PC-9 (cell line): ENCODE results near the gene BMPR1B.

ENCODE experiments used
- EZH2 ChIP-seq: fragments of 200-600 bp; sonication (generic); IDR thresholded peaks from 2 replicates; pipeline ENCODE4 v1.8.0; 2017; ENCODE audit warnings: antibody characterized with exemption, low read depth
- TF ChIP-seq, protein P1 (sequence below): fragments of 200-600 bp; sonication (generic); conservative IDR thresholded peaks from 2 replicates; pipeline ENCODE4 v1.6.1; 2017; ENCODE audit warnings: mixed run types, antibody characterized with exemption, mild to moderate bottlenecking, moderate library complexity

GRCh38 chr4:94995684-94996394, 238.1 kb downstream of the BMPR1B start:
- no peak for TF ChIP-seq EZH2
- TF ChIP-seq, protein P1, sequence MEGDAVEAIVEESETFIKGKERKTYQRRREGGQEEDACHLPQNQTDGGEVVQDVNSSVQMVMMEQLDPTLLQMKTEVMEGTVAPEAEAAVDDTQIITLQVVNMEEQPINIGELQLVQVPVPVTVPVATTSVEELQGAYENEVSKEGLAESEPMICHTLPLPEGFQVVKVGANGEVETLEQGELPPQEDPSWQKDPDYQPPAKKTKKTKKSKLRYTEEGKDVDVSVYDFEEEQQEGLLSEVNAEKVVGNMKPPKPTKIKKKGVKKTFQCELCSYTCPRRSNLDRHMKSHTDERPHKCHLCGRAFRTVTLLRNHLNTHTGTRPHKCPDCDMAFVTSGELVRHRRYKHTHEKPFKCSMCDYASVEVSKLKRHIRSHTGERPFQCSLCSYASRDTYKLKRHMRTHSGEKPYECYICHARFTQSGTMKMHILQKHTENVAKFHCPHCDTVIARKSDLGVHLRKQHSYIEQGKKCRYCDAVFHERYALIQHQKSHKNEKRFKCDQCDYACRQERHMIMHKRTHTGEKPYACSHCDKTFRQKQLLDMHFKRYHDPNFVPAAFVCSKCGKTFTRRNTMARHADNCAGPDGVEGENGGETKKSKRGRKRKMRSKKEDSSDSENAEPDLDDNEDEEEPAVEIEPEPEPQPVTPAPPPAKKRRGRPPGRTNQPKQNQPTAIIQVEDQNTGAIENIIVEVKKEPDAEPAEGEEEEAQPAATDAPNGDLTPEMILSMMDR: no peak
